Adrenal gland (tissue), 12 donors: ENCODE data around the gene B9D1. TPM values are rescaled to one million over a fixed set of nuclear protein-coding genes. Genes with fewer than 3 reads are reported as not detected.

Source experiments
- DNase-seq, 7 donors: peaks; one replicate each; pipeline ENCODE4 v3.0.0-alpha.2; 2019 to 2020
- H3K27ac ChIP-seq, 5 donors: fragments of 200-600 bp; sonication (generic) in 4 of 5; 1 replicate in 3 of 5; 2 replicates in 2 of 5; pipeline versions ENCODE4 v1.5.1 to v1.8.0; 2016 to 2020; ENCODE audit warnings: mild to moderate bottlenecking in 1 of 5
- H3K27me3 ChIP-seq: fragments of 200-600 bp; 2 replicates; pipeline ENCODE4 v1.8.0; 2021
- H3K36me3 ChIP-seq, 2 donors: fragments of 200-600 bp; replicated peaks in 1 of 2; 1 replicate in 1 of 2; 2 replicates in 1 of 2; pipeline versions ENCODE4 v1.5.1 to v1.8.0; 2018 to 2022
- H3K4me1 ChIP-seq, 2 donors: fragments of 200-600 bp; replicated peaks in 1 of 2; 1 replicate in 1 of 2; 2 replicates in 1 of 2; pipeline versions ENCODE4 v1.5.1 to v1.8.0; 2018 to 2021
- H3K4me3 ChIP-seq, 4 donors: fragments of 200-600 bp; sonication (generic) in 3 of 4; one replicate each; pipeline ENCODE4 v1.5.1; 2016 to 2018
- H3K9me3 ChIP-seq, 3 donors: fragments of 200-600 bp; sonication (generic) in 1 of 3; replicated peaks in 1 of 3; 1 replicate in 2 of 3; 2 replicates in 1 of 3; pipeline versions ENCODE4 v1.5.1 to v1.8.0; 2016 to 2021
- CTCF ChIP-seq, 6 experiments: fragments of 450-650 bp in 4 of 6; fragments of 200-600 bp in 2 of 6; sonication (generic) in 1 of 6; IDR thresholded peaks; 1 replicate in 5 of 6; 2 replicates in 1 of 6; pipeline versions ENCODE4 v1.5.1 to v1.8.0; 2016 to 2021; ENCODE audit warnings: antibody characterized with exemption in 6 of 6, mild to moderate bottlenecking in 2 of 6, moderate library complexity in 1 of 6
- POLR2A ChIP-seq, 2 donors: fragments of 450-650 bp; IDR thresholded peaks; one replicate each; pipeline ENCODE4 v1.6.1; 2017; ENCODE audit warnings: antibody characterized with exemption in 2 of 2, mild to moderate bottlenecking in 2 of 2, moderate library complexity in 1 of 2
- WGBS, 4 donors: extraction: QIAGEN DNeasy Blood & Tissue Kit in 2 of 4; methylation state at CpG; one replicate each; pipeline versions ENCODE4 v1.1.5 to v1.1.7; 2013 to 2017; 5-methylcytosine and 5-hydroxymethylcytosine counted together
- intact Hi-C, 2 donors: fragments of 100-400 bp; cut with DNase I; formaldehyde crosslinking; loops; one replicate each; pipeline versions ENCODE4 v1.14.1 to v1.15.0; 2022 to 2023
- polyA plus RNA-seq, 3 donors: library from polyadenylated mRNA; stranded (reverse); fragments of 200-250 nt in 2 of 3; fragments of 350-450 nt in 1 of 3; fragmentation: Illumina TruSeq in 1 of 3; extraction: RNeasy Lipid Tissue Mini Kit (QIAGEN cat#74804) in 1 of 3; gene quantifications; one replicate each; pipeline ENCODE4 v1.2.3, GENCODE V29; 2013 to 2014
- total RNA-seq, 9 donors: library from RNA; depleted of rRNA in 4 of 9; stranded (reverse); fragments of >200 nt in 4 of 9; fragments of 120-200 nt in 1 of 9; fragmentation: NEBNext Ultra II Directional in 1 of 9; extraction: Animal tissue kit (Norgen Biotek cat#: 25700) in 1 of 9; gene quantifications; one replicate each; pipeline versions ENCODE4 v1.1.0 to v1.2.4, GENCODE V29; 2013 to 2023
- donor health status: healthy with polysubstance abuse.
- donor health status: Bipolar disorder and iron deficiency.
- donor health status: DM: yes; HTN: yes; CAD: no.
- donor health status: DM: no; HTN: no; CAD: no.
- donor health status: DM: no; HTN: no; CAD: no.
- donor health status: DM: yes; HTN: yes; CAD: no.

B9D1 gene
- total and polyA plus RNA-seq, 12 donors, result 19.3 to 67.7 (median 30.1) TPM

- Histone ChIP-seq H3K9me3 (no peaks in the 10 kb centered on the region), H3K27me3 (no peaks in the 10 kb centered on the region), H3K27ac (no peak overlapping the region), H3K4me3 (no peak overlapping the region), H3K36me3 (no peaks in the 10 kb centered on the region), H3K4me1 (peaks cover 0 to 19% of the 10 kb centered on the region in 2 donors)
- intact Hi-C loops, result no loop called here
- no peak for TF ChIP-seq POLR2A (IDR thresholded peaks at IDR 0.05)
- TF ChIP-seq CTCF (IDR thresholded peaks at IDR 0.05), result no peak
- DNase-seq, result peak in 3 of 7 donors; percentile 9 to 42 (median 10)
- 63 to 72% (median 69%) methylated on average over 2 of the region's 2 CpGs for WGBS, 4 donors
These were observed 23.1 kb downstream of the B9D1 start for GRCh38 chr17:19339341-19339815.

GRCh38 chr17:19338031-19338990 is 24.2 kb downstream of the B9D1 start:
- WGBS, 4 donors, result 76 to 96% (median 82%) methylated on average over 4 to 7 of the region's 7 CpGs
- intact Hi-C loops, result no loop called here

GRCh38 chr17:19337712-19338023 is 24.9 kb downstream of the B9D1 start:
- peak in 2 of 7 donors; percentile 10 to 53 for DNase-seq
- Histone ChIP-seq H3K36me3 (no peaks in the 10 kb centered on the region), H3K27me3 (no peaks in the 10 kb centered on the region), H3K27ac (no peak overlapping the region), H3K4me3 (no peak overlapping the region), H3K9me3 (no peaks in the 10 kb centered on the region), H3K4me1 (peaks cover 0 to 11% of the 10 kb centered on the region in 2 donors)
- intact Hi-C loops, result no loop called here
- TF ChIP-seq CTCF (IDR thresholded peaks at IDR 0.05), result no peak
- TF ChIP-seq POLR2A (IDR thresholded peaks at IDR 0.05), result no peak
- WGBS, 4 donors, result 50 to 93% (median 71%) methylated on average over 2 of the region's 2 CpGs

More at GRCh38 chr17:19338031-19338990, 24.2 kb downstream of the B9D1 start:
- DNase-seq, result peak; percentile 33 to 85 (median 61)
- H3K4me1 ChIP-seq, result peaks cover 0 to 11% of the 10 kb centered on the region in 2 donors
- H3K9me3 ChIP-seq, result no peaks in the 10 kb centered on the region
- H3K4me3 ChIP-seq, result no peak overlapping the region
- TF ChIP-seq CTCF (IDR thresholded peaks at IDR 0.05) (peak; percentile 30 to 81 (median 57)), POLR2A (IDR thresholded peaks at IDR 0.05) (no peak)
- no peak overlapping the region for H3K27ac ChIP-seq
- H3K36me3 ChIP-seq, result no peaks in the 10 kb centered on the region
- H3K27me3 ChIP-seq, result no peaks in the 10 kb centered on the region

GRCh38 chr17:19336938-19337711 is 25.4 kb downstream of the B9D1 start:
- peaks cover 0 to 11% of the 10 kb centered on the region in 2 donors for H3K4me1 ChIP-seq
- peak overlapping the region in 2 of 5 donors; percentile 34 to 37 for H3K27ac ChIP-seq
- H3K27me3 ChIP-seq, result no peaks in the 10 kb centered on the region
- TF ChIP-seq CTCF (IDR thresholded peaks at IDR 0.05) (peak; percentile 7 to 89 (median 62)), POLR2A (IDR thresholded peaks at IDR 0.05) (peak in 1 of 2 donors; percentile 13)
- intact Hi-C loops, result no loop called here
- no peaks in the 10 kb centered on the region for H3K9me3 ChIP-seq
- DNase-seq, result peak in 6 of 7 donors; percentile 19 to 94 (median 79)
- no peak overlapping the region for H3K4me3 ChIP-seq
- WGBS, 4 donors, result 55 to 66% (median 60%) methylated on average over 16 to 21 of the region's 21 CpGs
- no peaks in the 10 kb centered on the region for H3K36me3 ChIP-seq
